Tibial nerve (tissue), 4 donors: Measurements from ENCODE around the gene TTC16.

Source experiments
- EP300 ChIP-seq, 2 donors: sonication (generic); formaldehyde crosslinking; IDR thresholded peaks; one replicate each; pipeline ENCODE4 v1.6.1; 2017; ENCODE audit warnings: antibody characterized with exemption in 2 of 2, mild to moderate bottlenecking in 1 of 2
- POLR2A ChIP-seq, 2 donors: fragments of 450-650 bp; IDR thresholded peaks; one replicate each; pipeline ENCODE4 v1.6.1; 2017; ENCODE audit warnings: antibody characterized with exemption in 2 of 2, mild to moderate bottlenecking in 2 of 2, moderate library complexity in 2 of 2
- TF ChIP-seq, protein P1 (sequence below), 5 experiments: fragments of 200-600 bp in 3 of 5; fragments of 450-650 bp in 2 of 5; sonication (generic) in 3 of 5; IDR thresholded peaks; one replicate each; pipeline ENCODE4 v1.5.1; 2016 to 2019; ENCODE audit warnings: antibody characterized with exemption in 5 of 5, mild to moderate bottlenecking in 3 of 5, moderate library complexity in 2 of 5

DNA sequence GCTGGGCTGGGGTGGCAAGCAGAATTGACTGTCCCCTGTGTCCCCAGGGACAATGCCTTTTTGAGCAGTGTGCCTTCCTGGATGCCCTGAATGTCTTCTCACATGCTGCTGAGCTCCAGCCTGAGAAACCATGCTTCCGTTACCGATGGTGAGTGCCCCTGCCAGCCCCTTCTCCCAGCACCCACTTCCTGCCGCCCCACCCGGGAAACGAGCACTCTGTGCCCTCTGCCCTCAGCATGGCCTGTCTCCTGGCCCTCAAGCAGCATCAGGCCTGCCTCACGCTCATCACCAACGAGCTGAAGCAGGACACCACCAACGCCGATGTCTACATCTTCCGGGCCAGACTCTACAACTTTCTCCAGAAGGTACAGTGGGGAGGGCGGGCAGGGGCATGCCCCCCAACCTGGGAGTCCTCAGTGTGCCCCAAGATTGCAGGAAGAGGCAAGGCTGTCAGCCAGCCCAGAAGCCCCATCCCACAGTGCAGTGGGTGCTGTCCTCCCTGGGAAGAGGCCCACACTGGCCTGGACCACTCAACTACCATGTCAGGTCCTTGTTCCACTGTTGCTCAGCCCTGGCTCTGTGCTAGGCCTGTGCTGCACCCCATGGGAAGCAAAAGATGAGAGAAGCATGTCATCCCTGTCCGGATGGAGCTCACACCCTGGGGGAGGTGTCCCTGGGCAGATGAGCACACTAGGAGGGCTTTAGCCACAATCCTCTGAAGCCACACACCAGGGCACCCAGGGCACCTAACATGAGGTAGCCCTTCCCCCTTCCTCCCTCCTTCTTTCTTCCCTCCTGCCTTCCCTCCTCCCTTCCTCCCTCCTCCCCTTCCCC lies 4.4 kb downstream of the TTC16 start:
- TF ChIP-seq, protein P1, sequence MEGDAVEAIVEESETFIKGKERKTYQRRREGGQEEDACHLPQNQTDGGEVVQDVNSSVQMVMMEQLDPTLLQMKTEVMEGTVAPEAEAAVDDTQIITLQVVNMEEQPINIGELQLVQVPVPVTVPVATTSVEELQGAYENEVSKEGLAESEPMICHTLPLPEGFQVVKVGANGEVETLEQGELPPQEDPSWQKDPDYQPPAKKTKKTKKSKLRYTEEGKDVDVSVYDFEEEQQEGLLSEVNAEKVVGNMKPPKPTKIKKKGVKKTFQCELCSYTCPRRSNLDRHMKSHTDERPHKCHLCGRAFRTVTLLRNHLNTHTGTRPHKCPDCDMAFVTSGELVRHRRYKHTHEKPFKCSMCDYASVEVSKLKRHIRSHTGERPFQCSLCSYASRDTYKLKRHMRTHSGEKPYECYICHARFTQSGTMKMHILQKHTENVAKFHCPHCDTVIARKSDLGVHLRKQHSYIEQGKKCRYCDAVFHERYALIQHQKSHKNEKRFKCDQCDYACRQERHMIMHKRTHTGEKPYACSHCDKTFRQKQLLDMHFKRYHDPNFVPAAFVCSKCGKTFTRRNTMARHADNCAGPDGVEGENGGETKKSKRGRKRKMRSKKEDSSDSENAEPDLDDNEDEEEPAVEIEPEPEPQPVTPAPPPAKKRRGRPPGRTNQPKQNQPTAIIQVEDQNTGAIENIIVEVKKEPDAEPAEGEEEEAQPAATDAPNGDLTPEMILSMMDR (IDR thresholded peaks at IDR 0.05), result no peak
- no peak for TF ChIP-seq POLR2A (IDR thresholded peaks at IDR 0.05)
- TF ChIP-seq EP300 (IDR thresholded peaks at IDR 0.05), result no peak
